22Rv1 (cell line): Measurements from ENCODE around the gene EIF4E3.

ENCODE experiments used
- H3K27ac ChIP-seq: fragments of 450-650 bp; 2 replicates; pipeline ENCODE4 v1.5.1; 2017
- CTCF ChIP-seq: fragments of 450-650 bp; IDR thresholded peaks from 2 replicates; pipeline ENCODE4 v1.5.1; 2017; ENCODE audit warnings: mild to moderate bottlenecking
- ZFX ChIP-seq: fragments of 450-650 bp; IDR thresholded peaks from 2 replicates; pipeline ENCODE4 v1.6.1; 2017; ENCODE audit warnings: antibody characterized with exemption, borderline replicate concordance

The EIF4E3 gene

GRCh38 chr3:71754610-71755253, 29.5 kb upstream of the EIF4E3 start:
- TF ChIP-seq CTCF (no peak), ZFX (no peak)

GRCh38 chr3:71753701-71754609, 28.8 kb upstream of the EIF4E3 start, which contains the start of gene GPR27:
Gene GPR27, plus strand, starts transcription at chr3:71753855. Its CDS starts 195 bp downstream, at chr3:71754050.
- no peak for TF ChIP-seq CTCF
- no peak for TF ChIP-seq ZFX
- peak within 1 kb of the TSS; percentile 36 for H3K27ac ChIP-seq

More at GRCh38 chr3:71754610-71755253, 29.5 kb upstream of the EIF4E3 start:
- peak overlapping the region; percentile 36; the same call in 1 of the 2 replicates for H3K27ac ChIP-seq

- H3K27ac ChIP-seq: no peak overlapping the region
- no peak for TF ChIP-seq CTCF
- no peak for TF ChIP-seq ZFX
Measured at GRCh38 chr3:71752831-71753700, 27.9 kb upstream of the EIF4E3 start.

- H3K27ac ChIP-seq: no peak overlapping the region
- TF ChIP-seq CTCF: no peak
- TF ChIP-seq ZFX: no peak
Measured at GRCh38 chr3:71751602-71752001, 26.4 kb upstream of the EIF4E3 start.

- no peak for TF ChIP-seq CTCF
Measured at GRCh38 chr3:71744738-71745137, 19.5 kb upstream of the EIF4E3 start.

GRCh38 chr3:71742621-71743020, 17.4 kb upstream of the EIF4E3 start:
- no peak overlapping the region for H3K27ac ChIP-seq
- TF ChIP-seq CTCF (no peak), ZFX (no peak)

More at GRCh38 chr3:71744738-71745137, 19.5 kb upstream of the EIF4E3 start:
- no peak overlapping the region for H3K27ac ChIP-seq
